K562 (cell line): ENCODE measurements around the gene VWA3A. TPM values are rescaled to one million over a fixed set of nuclear protein-coding genes. Genes with fewer than 3 reads are reported as not detected.
A peak's percentile ranks its signal among the peaks of the same experiment; 100 is the strongest.

Source experiments
- BHLHE40 ChIP-seq: IDR thresholded peaks from 2 replicates; pipeline ENCODE4 v1.6.1; 2011; ENCODE audit warnings: low read length, improper control_type of control experiment
- CSDE1 ChIP-seq, 2 experiments: fragments of 450-650 bp; IDR thresholded peaks; 2 replicates each; pipeline ENCODE4 v1.6.1; 2016; ENCODE audit warnings: mild to moderate bottlenecking in 1 of 2
- DACH1 ChIP-seq: fragments of 450-650 bp; IDR thresholded peaks from 2 replicates; pipeline ENCODE4 v1.6.1; 2018; ENCODE audit not compliant: partially characterized antibody
- ETV5 ChIP-seq: sonication (generic); formaldehyde crosslinking; IDR thresholded peaks from 2 replicates; pipeline ENCODE4 v1.4.0; 2020; ENCODE audit warnings: low read depth, mild to moderate bottlenecking, missing genetic modification reagents
- MAZ ChIP-seq, 2 experiments: fragments of 450-650 bp in 1 of 2; sonication (generic) in 1 of 2; formaldehyde crosslinking; IDR thresholded peaks in 1 of 2; conservative IDR thresholded peaks in 1 of 2; 2 replicates each; pipeline versions ENCODE4 v1.4.0 to v1.5.0; 2020; ENCODE audit warnings: mild to moderate bottlenecking in 1 of 2, missing genetic modification reagents in 1 of 2
- NFIX ChIP-seq: fragments of 250-450 bp; sonication (Bioruptor Pico); IDR thresholded peaks from 2 replicates; pipeline ENCODE4 v1.4.0; 2020; ENCODE audit warnings: low read depth, mild to moderate bottlenecking, moderate library complexity
- PCBP1 ChIP-seq: fragments of 200-400 bp; formaldehyde crosslinking; IDR thresholded peaks from 2 replicates; pipeline ENCODE4 v1.6.1; 2018; ENCODE audit warnings: mild to moderate bottlenecking, low read depth, low read length; ENCODE audit not compliant: poor library complexity, severe bottlenecking
- RBM25 ChIP-seq: fragments of 200-400 bp; formaldehyde crosslinking; IDR thresholded peaks from 2 replicates; pipeline ENCODE4 v1.6.1; 2018; ENCODE audit warnings: low read length, low read depth, moderate library complexity; ENCODE audit not compliant: severe bottlenecking
- U2AF1 ChIP-seq: fragments of 200-400 bp; formaldehyde crosslinking; optimal IDR thresholded peaks from 2 replicates; pipeline ENCODE3; 2017; ENCODE audit warnings: mild to moderate bottlenecking, low read depth, low read length, moderate library complexity
- ZFP36 ChIP-seq: fragments of 150-350 bp; IDR thresholded peaks from 2 replicates; pipeline ENCODE4 v1.6.1; 2018; ENCODE audit warnings: low read length, low read depth; ENCODE audit not compliant: partially characterized antibody
- ZNF263 ChIP-seq: sonication (generic); formaldehyde crosslinking; IDR thresholded peaks from 2 replicates; pipeline ENCODE4 v1.8.0; 2022; ENCODE audit warnings: mild to moderate bottlenecking, missing genetic modification reagents, borderline replicate concordance
- polyA plus RNA-seq, 8 experiments: library from polyadenylated mRNA; depleted of rRNA in 4 of 8; stranded (reverse) in 5 of 8; unstranded in 3 of 8; fragments of >200 nt; fragmentation: Nextera tagmentation in 2 of 8; fragmentation: Illumina TruSeq in 1 of 8; extraction: Ambion mirVana in 2 of 8; extraction: Trizol in 1 of 8; gene quantifications; 2 replicates each; pipeline versions ENCODE4 v1.2.1 to v1.2.3, GENCODE V29; 2011 to 2014; ENCODE audit warnings: inconsistent platforms in 1 of 8, missing spikeins in 1 of 8
- total RNA-seq, 7 experiments: library from RNA; depleted of rRNA in 6 of 7; stranded (reverse); fragments of >200 nt in 6 of 7; fragmentation: Illumina TruSeq in 2 of 7; extraction: Trizol in 2 of 7; gene quantifications; 2 replicates each; pipeline versions ENCODE4 v1.2.1 to v1.2.3, GENCODE V29; 2011 to 2021; ENCODE audit warnings: low replicate concordance in 1 of 7
- TF ChIP-seq, protein P1 (sequence below): fragments of 250-450 bp; sonication (Bioruptor Pico); IDR thresholded peaks from 2 replicates; pipeline ENCODE4 v1.5.0; 2022; ENCODE audit warnings: mild to moderate bottlenecking
- TF ChIP-seq, protein P2 (sequence below): sonication (generic); formaldehyde crosslinking; IDR thresholded peaks from 2 replicates; pipeline ENCODE4 v1.8.0; 2022; ENCODE audit warnings: missing genetic modification reagents, mild to moderate bottlenecking, moderate library complexity, borderline replicate concordance
- TF ChIP-seq, protein P3 (sequence below): fragments of 250-450 bp; sonication (Bioruptor Pico); IDR thresholded peaks from 2 replicates; pipeline ENCODE4 v1.5.0; 2020; ENCODE audit warnings: mild to moderate bottlenecking

The VWA3A gene
- total and polyA plus RNA-seq, 9 of the 15 experiments (the other 6 are each of a cell fraction or from before 2014, with no cell fraction given): not detected

DNA sequence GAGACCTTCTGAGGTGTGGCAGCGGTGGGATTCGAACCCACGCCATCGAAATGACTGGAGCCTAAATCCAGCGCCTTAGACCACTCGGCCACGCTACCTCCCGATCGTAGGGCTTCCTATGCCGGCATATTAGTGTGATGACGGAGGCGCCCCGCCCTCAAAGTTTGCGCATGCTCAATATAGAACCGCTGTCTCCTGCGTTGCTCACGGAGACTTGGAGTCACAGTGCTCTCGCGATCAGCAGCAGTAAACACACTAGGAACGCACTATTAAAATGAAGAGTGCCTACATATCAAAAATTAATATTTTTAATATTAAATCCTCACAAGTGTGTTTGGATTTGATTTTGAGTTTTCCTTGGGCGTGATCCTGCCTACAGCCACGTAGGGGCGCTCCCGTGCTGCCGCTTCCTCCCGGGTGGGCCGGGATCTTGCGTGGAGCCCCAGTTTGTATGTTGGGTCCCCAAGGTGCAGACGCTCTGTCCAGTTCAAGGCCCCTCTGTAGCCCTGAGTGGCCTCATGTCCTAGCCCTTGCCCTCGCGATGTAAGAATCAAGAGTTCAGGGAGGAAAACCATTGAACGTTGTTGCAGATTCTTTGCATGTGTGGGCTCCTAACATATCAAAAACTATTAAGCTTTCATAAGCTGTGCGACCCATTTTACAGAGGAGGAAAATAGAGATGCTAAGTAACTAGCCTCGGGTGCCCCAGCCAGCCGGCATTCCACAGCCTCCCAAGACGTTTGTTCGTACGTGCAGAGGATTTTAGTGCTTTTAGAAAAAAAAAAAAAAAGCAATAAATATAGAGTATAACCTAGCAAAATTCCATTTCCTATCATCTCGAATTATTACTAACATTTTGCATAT lies 103.6 kb downstream of the VWA3A start (continued):
- TF ChIP-seq, protein P1, sequence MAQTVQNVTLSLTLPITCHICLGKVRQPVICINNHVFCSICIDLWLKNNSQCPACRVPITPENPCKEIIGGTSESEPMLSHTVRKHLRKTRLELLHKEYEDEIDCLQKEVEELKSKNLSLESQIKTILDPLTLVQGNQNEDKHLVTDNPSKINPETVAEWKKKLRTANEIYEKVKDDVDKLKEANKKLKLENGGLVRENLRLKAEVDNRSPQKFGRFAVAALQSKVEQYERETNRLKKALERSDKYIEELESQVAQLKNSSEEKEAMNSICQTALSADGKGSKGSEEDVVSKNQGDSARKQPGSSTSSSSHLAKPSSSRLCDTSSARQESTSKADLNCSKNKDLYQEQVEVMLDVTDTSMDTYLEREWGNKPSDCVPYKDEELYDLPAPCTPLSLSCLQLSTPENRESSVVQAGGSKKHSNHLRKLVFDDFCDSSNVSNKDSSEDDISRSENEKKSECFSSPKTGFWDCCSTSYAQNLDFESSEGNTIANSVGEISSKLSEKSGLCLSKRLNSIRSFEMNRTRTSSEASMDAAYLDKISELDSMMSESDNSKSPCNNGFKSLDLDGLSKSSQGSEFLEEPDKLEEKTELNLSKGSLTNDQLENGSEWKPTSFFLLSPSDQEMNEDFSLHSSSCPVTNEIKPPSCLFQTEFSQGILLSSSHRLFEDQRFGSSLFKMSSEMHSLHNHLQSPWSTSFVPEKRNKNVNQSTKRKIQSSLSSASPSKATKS (CRISPR knock-in tag): no peak
- TF ChIP-seq ZFP36: peak; percentile 55
- TF ChIP-seq ZNF263 (CRISPR knock-in tag): peak; percentile 60; the same call in 1 of the 2 replicates
- TF ChIP-seq CSDE1 (IDR thresholded peaks at IDR 0.05): peak in 1 of 2 experiments; percentile 93; a peak in 2 of 4 replicates
- peak; percentile 23 for TF ChIP-seq DACH1
- TF ChIP-seq MAZ (CRISPR knock-in tag; conservative IDR thresholded peaks at IDR 0.05 in 1 of 2, IDR thresholded peaks at IDR 0.05 in 1 of 2): peak; percentile 73 to 94
- no peak for TF ChIP-seq U2AF1
- TF ChIP-seq, protein P2, sequence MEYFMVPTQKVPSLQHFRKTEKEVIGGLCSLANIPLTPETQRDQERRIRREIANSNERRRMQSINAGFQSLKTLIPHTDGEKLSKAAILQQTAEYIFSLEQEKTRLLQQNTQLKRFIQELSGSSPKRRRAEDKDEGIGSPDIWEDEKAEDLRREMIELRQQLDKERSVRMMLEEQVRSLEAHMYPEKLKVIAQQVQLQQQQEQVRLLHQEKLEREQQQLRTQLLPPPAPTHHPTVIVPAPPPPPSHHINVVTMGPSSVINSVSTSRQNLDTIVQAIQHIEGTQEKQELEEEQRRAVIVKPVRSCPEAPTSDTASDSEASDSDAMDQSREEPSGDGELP (CRISPR knock-in tag): peak; percentile 68; the same call in 1 of the 2 replicates
- TF ChIP-seq PCBP1: no peak
- TF ChIP-seq, protein P3, sequence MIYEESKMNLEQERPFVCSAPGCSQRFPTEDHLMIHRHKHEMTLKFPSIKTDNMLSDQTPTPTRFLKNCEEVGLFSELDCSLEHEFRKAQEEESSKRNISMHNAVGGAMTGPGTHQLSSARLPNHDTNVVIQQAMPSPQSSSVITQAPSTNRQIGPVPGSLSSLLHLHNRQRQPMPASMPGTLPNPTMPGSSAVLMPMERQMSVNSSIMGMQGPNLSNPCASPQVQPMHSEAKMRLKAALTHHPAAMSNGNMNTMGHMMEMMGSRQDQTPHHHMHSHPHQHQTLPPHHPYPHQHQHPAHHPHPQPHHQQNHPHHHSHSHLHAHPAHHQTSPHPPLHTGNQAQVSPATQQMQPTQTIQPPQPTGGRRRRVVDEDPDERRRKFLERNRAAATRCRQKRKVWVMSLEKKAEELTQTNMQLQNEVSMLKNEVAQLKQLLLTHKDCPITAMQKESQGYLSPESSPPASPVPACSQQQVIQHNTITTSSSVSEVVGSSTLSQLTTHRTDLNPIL (CRISPR knock-in tag): no peak
- TF ChIP-seq ETV5 (CRISPR knock-in tag): peak; percentile 36; the same call in 1 of the 2 replicates
- peak; percentile 89 for TF ChIP-seq RBM25
- TF ChIP-seq NFIX (CRISPR knock-in tag): no peak
- TF ChIP-seq BHLHE40: 0 out of 2 replicates have a peak, but pooled peaks have one; percentile 27
